Neural cell (in vitro differentiated cells): ENCODE measurements around the gene PEMT.

ENCODE experiments used
- CTCF ChIP-seq: fragments of 450-650 bp; IDR thresholded peaks from 2 replicates; pipeline ENCODE4 v1.5.1; 2014; ENCODE audit warnings: antibody characterized with exemption, mild to moderate bottlenecking, moderate library complexity; ENCODE audit not compliant: poor library complexity, severe bottlenecking
- EP300 ChIP-seq: fragments of 450-650 bp; conservative IDR thresholded peaks from 2 replicates; pipeline ENCODE4 v1.6.1; 2014; ENCODE audit warnings: antibody characterized with exemption, mild to moderate bottlenecking, moderate library complexity; ENCODE audit not compliant: poor library complexity, severe bottlenecking
- POLR2AphosphoS5 ChIP-seq: IDR thresholded peaks from 2 replicates; pipeline ENCODE4 v1.6.1; 2012
- TAF1 ChIP-seq: IDR thresholded peaks from 2 replicates; pipeline ENCODE4 v1.6.1; 2012; ENCODE audit warnings: low read depth

GRCh38 chr17:17527956-17528500 lies 63.5 kb downstream of the PEMT start:
- TF ChIP-seq CTCF (no peak), POLR2AphosphoS5 (no peak), EP300 (no peak), TAF1 (no peak)
